Central memory CD8-positive, alpha-beta T cell (primary cell): Measurements from ENCODE around the gene ERCC4.

Experiments used
- ATAC-seq: fragments of 150-1000 bp; cut with Tn5 transposase; replicated peaks from 2 replicates; pipeline ENCODE4 v1.10.0; 2022; ENCODE audit warnings: mild to moderate bottlenecking, moderate FRiP score, moderate number of reproducible peaks; ENCODE audit not compliant: poor library complexity, severe bottlenecking; ENCODE audit errors: extremely low read depth
- DNase-seq, 2 donors: peaks; one replicate each; pipeline ENCODE4 v3.0.0; 2021; ENCODE audit warnings: low spot score in 2 of 2
- H3K27ac Mint-ChIP-seq: one replicate; pipeline ENCODE4 v1.8.0; 2022; ENCODE audit warnings: low read depth, mild to moderate bottlenecking, moderate library complexity, mixed read lengths
- H3K27me3 Mint-ChIP-seq: one replicate; pipeline ENCODE4 v1.8.0; 2022; ENCODE audit warnings: mixed read lengths
- H3K36me3 Mint-ChIP-seq: one replicate; pipeline ENCODE4 v1.8.0; 2022; ENCODE audit warnings: mild to moderate bottlenecking, moderate library complexity, mixed read lengths; ENCODE audit not compliant: insufficient read depth
- H3K4me1 Mint-ChIP-seq: one replicate; pipeline ENCODE4 v1.8.0; 2022; ENCODE audit warnings: mixed read lengths
- H3K4me3 Mint-ChIP-seq: one replicate; pipeline ENCODE4 v1.8.0; 2022; ENCODE audit warnings: mild to moderate bottlenecking, moderate library complexity, mixed read lengths
- H3K9me3 Mint-ChIP-seq: one replicate; pipeline ENCODE4 v1.8.0; 2022; ENCODE audit warnings: mixed read lengths

ERCC4 gene

GRCh38 chr16:13992322-13992721, 72.4 kb downstream of the ERCC4 start:
- DNase-seq (no peak), ATAC-seq (no peak)
- Mint-ChIP-seq H3K27ac (no peak overlapping the region), H3K4me1 (no peaks in the 10 kb centered on the region), H3K36me3 (no peaks in the 10 kb centered on the region), H3K4me3 (no peak overlapping the region), H3K27me3 (no peaks in the 10 kb centered on the region), H3K9me3 (no peaks in the 10 kb centered on the region)

GRCh38 chr16:13992976-13993375, 73.0 kb downstream of the ERCC4 start:
- H3K36me3 Mint-ChIP-seq, result no peaks in the 10 kb centered on the region
- no peaks in the 10 kb centered on the region for H3K27me3 Mint-ChIP-seq
- H3K4me1 Mint-ChIP-seq, result peaks cover 4% of the 10 kb centered on the region
- H3K9me3 Mint-ChIP-seq, result no peaks in the 10 kb centered on the region
- no peak overlapping the region for H3K27ac Mint-ChIP-seq
- no peak overlapping the region for H3K4me3 Mint-ChIP-seq
- no peak for ATAC-seq
- no peak for DNase-seq

- no peak overlapping the region for H3K27ac Mint-ChIP-seq
- H3K36me3 Mint-ChIP-seq, result no peaks in the 10 kb centered on the region
- H3K4me3 Mint-ChIP-seq, result no peak overlapping the region
- no peak for DNase-seq
- no peaks in the 10 kb centered on the region for H3K9me3 Mint-ChIP-seq
- ATAC-seq, result no peak
- no peaks in the 10 kb centered on the region for H3K27me3 Mint-ChIP-seq
- peaks cover 10% of the 10 kb centered on the region for H3K4me1 Mint-ChIP-seq
These were observed 74.5 kb downstream of the ERCC4 start for GRCh38 chr16:13994239-13995106.

- no peaks in the 10 kb centered on the region for H3K27me3 Mint-ChIP-seq
These were observed 75.2 kb downstream of the ERCC4 start for GRCh38 chr16:13995194-13995593.

GRCh38 chr16:13996778-13997288, 76.9 kb downstream of the ERCC4 start:
- H3K9me3 Mint-ChIP-seq, result no peaks in the 10 kb centered on the region

More at GRCh38 chr16:13995194-13995593, 75.2 kb downstream of the ERCC4 start:
- no peak for ATAC-seq
- no peak overlapping the region for H3K27ac Mint-ChIP-seq
- no peaks in the 10 kb centered on the region for H3K9me3 Mint-ChIP-seq
- H3K36me3 Mint-ChIP-seq, result no peaks in the 10 kb centered on the region
- no peak overlapping the region for H3K4me3 Mint-ChIP-seq
- DNase-seq, result no peak
- H3K4me1 Mint-ChIP-seq, result peaks cover 10% of the 10 kb centered on the region

GRCh38 chr16:13997526-13997925, 77.6 kb downstream of the ERCC4 start:
- DNase-seq, result no peak
- H3K27ac Mint-ChIP-seq, result no peak overlapping the region
- H3K4me3 Mint-ChIP-seq, result no peak overlapping the region

More at GRCh38 chr16:13996778-13997288, 76.9 kb downstream of the ERCC4 start:
- no peak for ATAC-seq
- Mint-ChIP-seq H3K4me3 (no peak overlapping the region), H3K27ac (no peak overlapping the region), H3K27me3 (no peaks in the 10 kb centered on the region), H3K36me3 (peaks cover 1% of the 10 kb centered on the region), H3K4me1 (peaks cover 10% of the 10 kb centered on the region)
- no peak for DNase-seq

GRCh38 chr16:13997933-13998332, 78.0 kb downstream of the ERCC4 start:
- no peaks in the 10 kb centered on the region for H3K9me3 Mint-ChIP-seq
- H3K4me1 Mint-ChIP-seq, result peaks cover 10% of the 10 kb centered on the region
- H3K27me3 Mint-ChIP-seq, result peaks cover 9% of the 10 kb centered on the region
- H3K36me3 Mint-ChIP-seq, result peaks cover 1% of the 10 kb centered on the region
- ATAC-seq (no peak), DNase-seq (no peak)
- no peak overlapping the region for H3K4me3 Mint-ChIP-seq
- no peak overlapping the region for H3K27ac Mint-ChIP-seq

More at GRCh38 chr16:13997526-13997925, 77.6 kb downstream of the ERCC4 start:
- Mint-ChIP-seq H3K27me3 (peaks cover 5% of the 10 kb centered on the region), H3K4me1 (peaks cover 10% of the 10 kb centered on the region), H3K9me3 (no peaks in the 10 kb centered on the region), H3K36me3 (peaks cover 1% of the 10 kb centered on the region)
- no peak for ATAC-seq

- H3K36me3 Mint-ChIP-seq, result peaks cover 1% of the 10 kb centered on the region
- peaks cover 10% of the 10 kb centered on the region for H3K4me1 Mint-ChIP-seq
- ATAC-seq (no peak), DNase-seq (no peak)
- no peak overlapping the region for H3K27ac Mint-ChIP-seq
- H3K4me3 Mint-ChIP-seq, result no peak overlapping the region
- peaks cover 16% of the 10 kb centered on the region for H3K27me3 Mint-ChIP-seq
- H3K9me3 Mint-ChIP-seq, result no peaks in the 10 kb centered on the region
These were observed 79.3 kb downstream of the ERCC4 start for GRCh38 chr16:13999071-13999894.

- ATAC-seq (no peak), DNase-seq (no peak)
These were observed 80.0 kb downstream of the ERCC4 start for GRCh38 chr16:13999895-14000425.

GRCh38 chr16:14001521-14001920, 81.6 kb downstream of the ERCC4 start:
- Mint-ChIP-seq H3K27me3 (peaks cover 16% of the 10 kb centered on the region), H3K36me3 (peaks cover 1% of the 10 kb centered on the region), H3K4me1 (peaks cover 10% of the 10 kb centered on the region), H3K4me3 (no peak overlapping the region), H3K27ac (no peak overlapping the region), H3K9me3 (no peaks in the 10 kb centered on the region)
- DNase-seq, result no peak
- no peak for ATAC-seq

More at GRCh38 chr16:13999895-14000425, 80.0 kb downstream of the ERCC4 start:
- no peaks in the 10 kb centered on the region for H3K9me3 Mint-ChIP-seq
- H3K4me3 Mint-ChIP-seq, result no peak overlapping the region
- no peak overlapping the region for H3K27ac Mint-ChIP-seq
- H3K36me3 Mint-ChIP-seq, result peaks cover 1% of the 10 kb centered on the region
- peaks cover 16% of the 10 kb centered on the region for H3K27me3 Mint-ChIP-seq
- H3K4me1 Mint-ChIP-seq, result peaks cover 10% of the 10 kb centered on the region
